Endothelial cell of umbilical vein (primary cell): ENCODE results near the gene PRKAA1. TPM values are rescaled to one million over a fixed set of nuclear protein-coding genes. Genes with fewer than 3 reads are reported as not detected.
A peak's percentile ranks its signal among the peaks of the same experiment; 100 is the strongest.

Experiments used
- BruUV-seq: library from RNA; stranded (reverse); fragments of 400-500 nt; replicated peaks from 2 replicates; lab custom pipeline; 2021; lab: Mats Ljungman, UMichigan
- CTCF ChIA-PET: fragments of 300-600, 350-600 bp; sonication (Branson Sonifier 250); formaldehyde crosslinking; loops from one replicate; lab custom pipeline; 2021; ENCODE audit warnings: antibody characterized with exemption, inconsistent platforms; lab: Charles Lee
- POLR2A ChIA-PET: fragments of 300-600, 350-600 bp; sonication (Branson Sonifier 250); formaldehyde crosslinking; loops from one replicate; lab custom pipeline; 2021; ENCODE audit warnings: antibody characterized with exemption, inconsistent platforms; lab: Charles Lee
- DNase-seq: peaks from one replicate; pipeline ENCODE4 v3.0.0-alpha.2; 2011; ENCODE audit warnings: low read depth, low spot score
- FAIRE-seq: peaks from 2 replicates; lab custom pipeline; 2011; peaks lifted over from hg19 to GRCh38; lab: Jason Lieb, UNC
- H2AFZ ChIP-seq: 2 replicates; pipeline ENCODE4 v1.6.0; 2012; ENCODE audit warnings: low read depth, low read length, control low read depth, inconsistent platforms
- H3K27ac ChIP-seq: 2 replicates; pipeline ENCODE4 v1.5.1; 2011; ENCODE audit warnings: low read depth, mild to moderate bottlenecking, control low read depth, low read length, moderate library complexity; ENCODE audit not compliant: insufficient read depth
- H3K27me3 ChIP-seq, 2 experiments: 2 replicates each; pipeline versions ENCODE4 v1.6.0 to v1.6.1; 2011; ENCODE audit warnings: low read length in 2 of 2, mixed read lengths in 1 of 2; ENCODE audit not compliant: control insufficient read depth in 2 of 2, insufficient read depth in 2 of 2
- H3K36me3 ChIP-seq, 2 experiments: 2 replicates in 1 of 2; 3 replicates in 1 of 2; pipeline ENCODE4 v1.5.1; 2011; ENCODE audit warnings: low read length in 2 of 2, mild to moderate bottlenecking in 1 of 2, moderate library complexity in 1 of 2; ENCODE audit not compliant: control insufficient read depth in 2 of 2, insufficient read depth in 2 of 2; ENCODE audit errors: extremely low read depth in 1 of 2
- H3K4me1 ChIP-seq: 3 replicates; pipeline ENCODE4 v1.5.1; 2011; ENCODE audit warnings: mild to moderate bottlenecking, low read length; ENCODE audit not compliant: control insufficient read depth, insufficient read depth; ENCODE audit errors: extremely low read depth
- H3K4me2 ChIP-seq: 2 replicates; pipeline ENCODE4 v1.6.1; 2011; ENCODE audit warnings: low read length, control low read depth, mixed read lengths; ENCODE audit not compliant: insufficient read depth
- H3K4me3 ChIP-seq, 3 experiments: fragments of 200-600 bp in 1 of 3; sonication (generic), shearing (Covaris generic) in 1 of 3; replicated peaks in 1 of 3; 2 replicates each; pipeline ENCODE4 v1.5.1; 2011 to 2016; ENCODE audit warnings: control low read depth in 3 of 3, low read length in 3 of 3, mild to moderate bottlenecking in 2 of 3, inconsistent platforms in 1 of 3, low read depth in 1 of 3, moderate library complexity in 1 of 3; ENCODE audit not compliant: insufficient read depth in 1 of 3
- H3K79me2 ChIP-seq: 2 replicates; pipeline ENCODE4 v1.6.0; 2012; ENCODE audit warnings: low read length, inconsistent platforms; ENCODE audit not compliant: control insufficient read depth, insufficient read depth
- H3K9ac ChIP-seq: replicated peaks from 2 replicates; pipeline ENCODE3; 2011; ENCODE audit warnings: low read length, control low read depth; ENCODE audit not compliant: insufficient read depth; ENCODE audit errors: extremely low read depth
- H3K9me1 ChIP-seq: replicated peaks from 3 replicates; pipeline ENCODE4 v1.6.0; 2011; ENCODE audit warnings: mild to moderate bottlenecking, low read length; ENCODE audit not compliant: control insufficient read depth, insufficient read depth; ENCODE audit errors: extremely low read depth
- H3K9me3 ChIP-seq: replicated peaks from 2 replicates; pipeline ENCODE4 v1.5.1; 2012; ENCODE audit warnings: low read length, inconsistent platforms; ENCODE audit not compliant: control insufficient read depth, insufficient read depth
- H4K20me1 ChIP-seq: replicated peaks from 2 replicates; pipeline ENCODE3; 2011; ENCODE audit warnings: mild to moderate bottlenecking, low read length; ENCODE audit not compliant: control insufficient read depth, insufficient read depth; ENCODE audit errors: extremely low read depth
- CTCF ChIP-seq, 2 donors: IDR thresholded peaks; 1 replicate in 1 of 2; 2 replicates in 1 of 2; pipeline ENCODE4 v1.5.1; 2011; ENCODE audit warnings: low read length in 2 of 2, mild to moderate bottlenecking in 2 of 2, moderate library complexity in 2 of 2, control low read depth in 1 of 2, inconsistent platforms in 1 of 2, low read depth in 1 of 2; ENCODE audit not compliant: insufficient read depth in 1 of 2; ENCODE audit errors: extremely low read depth in 1 of 2
- EZH2 ChIP-seq: IDR thresholded peaks from 2 replicates; pipeline ENCODE4 v1.6.1; 2012; ENCODE audit warnings: borderline replicate concordance, low read depth, mild to moderate bottlenecking, moderate library complexity, low read length, inconsistent platforms; ENCODE audit not compliant: severe bottlenecking
- FOS ChIP-seq: IDR thresholded peaks from 2 replicates; pipeline ENCODE4 v1.6.1; 2011; ENCODE audit warnings: mild to moderate bottlenecking, low read length, moderate library complexity, borderline replicate concordance; ENCODE audit not compliant: insufficient read depth
- GATA2 ChIP-seq: IDR thresholded peaks from 2 replicates; pipeline ENCODE4 v1.7.0; 2011; ENCODE audit warnings: low read depth, mild to moderate bottlenecking, moderate library complexity, mixed read lengths, low read length; ENCODE audit not compliant: insufficient read length, insufficient read depth
- JUN ChIP-seq: IDR thresholded peaks from 2 replicates; pipeline ENCODE4 v1.6.1; 2011; ENCODE audit warnings: borderline replicate concordance, low read depth; ENCODE audit not compliant: insufficient read length, insufficient read depth
- MAX ChIP-seq: IDR thresholded peaks from 2 replicates; pipeline ENCODE4 v1.6.1; 2011; ENCODE audit not compliant: insufficient read depth, insufficient read length
- MYC ChIP-seq: IDR thresholded peaks from one replicate; pipeline ENCODE4 v1.6.1; 2011; ENCODE audit warnings: mild to moderate bottlenecking, low read depth, low read length
- POLR2A ChIP-seq: IDR thresholded peaks from 2 replicates; pipeline ENCODE4 v1.6.1; 2012; ENCODE audit warnings: low read depth, mild to moderate bottlenecking, control low read depth, low read length
- POLR2AphosphoS5 ChIP-seq: IDR thresholded peaks from 2 replicates; pipeline ENCODE4 v1.6.1; 2012; ENCODE audit warnings: low read depth, mild to moderate bottlenecking, control low read depth, low read length, moderate library complexity; ENCODE audit not compliant: insufficient read depth
- dilution Hi-C: fragments of 300-500 bp; cut with MboI; formaldehyde crosslinking; loops from one replicate; pipeline ENCODE4 v1.15.0; 2019; ENCODE audit warnings: low sequenced_read_pairs; ENCODE audit not compliant: extremely low pct_ligation_motif_present
- intact Hi-C: fragments of 100-400 bp; cut with micrococcal nuclease; formaldehyde crosslinking; loops from one replicate; pipeline ENCODE4 v1.10.0; 2022
- polyA plus RNA-seq, 4 experiments: library from polyadenylated mRNA; depleted of rRNA in 3 of 4; stranded (reverse) in 3 of 4; unstranded in 1 of 4; fragments of >200 nt; gene quantifications; 2 replicates each; pipeline versions ENCODE4 v1.2.1 to v1.2.3, GENCODE V29; 2011 to 2012; ENCODE audit warnings: missing spikeins in 1 of 4
- total RNA-seq: library from RNA; stranded (reverse); gene quantifications from 2 replicates; pipeline ENCODE4 v1.2.3, GENCODE V29; 2021

The PRKAA1 gene
- total and polyA plus RNA-seq, 2 donors (not counting 3 experiments of a cell fraction or from before 2014, with no cell fraction given) = 37.0 to 83.5 TPM

GRCh38 chr5:40812125-40812524, 14.0 kb upstream of the PRKAA1 start:
- Histone ChIP-seq H3K79me2 (no peaks in the 10 kb centered on the region), H3K9me3 (no peaks in the 10 kb centered on the region), H3K27me3 (peaks cover 0 to 1% of the 10 kb centered on the region in 2 experiments), H3K9ac (no peak overlapping the region), H3K36me3 (no peaks in the 10 kb centered on the region), H3K9me1 (no peaks in the 10 kb centered on the region), H2AFZ (no peak overlapping the region), H3K4me2 (no peak overlapping the region), H3K27ac (no peak overlapping the region), H3K4me3 (no peak overlapping the region), H4K20me1 (no peaks in the 10 kb centered on the region), H3K4me1 (no peaks in the 10 kb centered on the region)
- POLR2A ChIA-PET = no interaction called here
- FAIRE-seq (peak; percentile 26), DNase-seq (no peak)
- intact Hi-C loops (no loop called here), dilution Hi-C loops (no loop called here)
- TF ChIP-seq POLR2A (no peak), CTCF (IDR thresholded peaks at IDR 0.05; ENCODE audit: extremely low read depth in 1 of 2, insufficient read depth in 1 of 2, low read depth in 1 of 2, low read length in 2 of 2) (no peak), MYC (no peak), GATA2 (no peak), FOS (no peak), POLR2AphosphoS5 (no peak), MAX (no peak), JUN (no peak), EZH2 (no peak)
- no TSS peak for BruUV-seq
- CTCF ChIA-PET = interaction anchor here (1.4 kb wide), 1 partner anchor 14 kb away, joined by 4 read pairs; the partner anchor contains the start of gene PRKAA1
